HG02571 (cell line): ENCODE measurements around the gene THUMPD2.
"Not testable (repeated sequence)": the region's sequence is repeated elsewhere in the genome, so short reads cannot be mapped to it uniquely, and the experiment has no call there.

Experiments used
- ATAC-seq: cut with Tn5 transposase; IDR thresholded peaks from one replicate; pipeline ENCODE4 v1.9.1; 2021; ENCODE audit warnings: mild to moderate bottlenecking, moderate library complexity; ENCODE audit not compliant: unreplicated experiment

Gene THUMPD2

DNA sequence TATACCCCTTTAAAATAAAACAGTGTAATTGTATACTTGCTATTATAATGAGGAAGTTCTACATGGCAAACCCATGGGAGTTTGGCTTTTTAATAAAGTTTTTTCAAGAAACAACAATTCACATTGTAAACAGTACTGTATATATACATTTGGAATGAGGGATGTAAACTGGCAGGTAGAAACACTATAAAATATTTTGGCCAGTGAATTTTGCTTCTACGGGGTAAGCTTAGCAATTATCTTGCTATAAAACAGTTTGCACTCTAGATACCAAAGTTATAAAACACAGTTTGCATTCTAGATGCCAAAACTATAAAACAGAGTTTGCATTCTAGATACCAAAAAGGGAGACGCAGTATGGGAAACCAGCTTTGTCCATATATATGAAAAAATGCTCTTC, 16.6 kb downstream of the THUMPD2 start:
- ATAC-seq = no peak

DNA sequence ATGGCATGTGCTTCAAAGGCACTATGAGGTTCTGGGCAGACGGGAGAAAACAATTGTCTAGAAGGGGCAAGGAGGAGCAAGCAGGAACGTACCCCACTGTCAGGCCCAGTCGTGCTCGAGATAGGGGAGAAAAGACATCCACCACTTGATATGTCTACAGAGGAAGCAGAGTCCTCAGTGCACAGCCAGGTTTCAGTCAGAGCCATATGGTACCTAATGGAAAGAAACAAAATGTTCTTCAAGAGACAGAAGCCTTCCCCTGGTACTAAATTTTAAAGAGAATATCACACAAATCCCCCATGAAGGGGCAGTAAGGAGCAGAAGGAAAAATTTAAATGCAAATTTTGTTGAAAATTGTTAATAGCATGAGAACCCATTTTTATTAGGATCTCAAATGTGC, 21.9 kb downstream of the THUMPD2 start:
- no peak for ATAC-seq

DNA sequence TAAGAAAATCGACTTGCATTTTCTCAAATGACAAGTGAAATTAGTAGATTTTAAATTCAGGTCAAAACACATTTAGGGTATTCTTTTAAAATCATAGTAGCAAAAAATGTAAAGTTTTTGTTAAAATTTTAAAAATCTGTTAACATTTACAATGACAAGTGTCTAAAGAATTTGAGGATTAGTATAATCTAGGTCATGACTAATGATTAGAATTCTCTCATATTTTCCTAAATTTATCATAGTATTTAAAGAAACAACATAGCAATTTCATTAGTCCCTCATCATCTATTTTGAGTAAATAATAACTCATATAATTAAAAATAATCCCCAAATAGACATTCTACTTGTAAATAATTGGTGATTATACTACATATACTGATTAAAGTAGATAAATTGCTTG, 23.6 kb downstream of the THUMPD2 start:
- no peak for ATAC-seq

DNA sequence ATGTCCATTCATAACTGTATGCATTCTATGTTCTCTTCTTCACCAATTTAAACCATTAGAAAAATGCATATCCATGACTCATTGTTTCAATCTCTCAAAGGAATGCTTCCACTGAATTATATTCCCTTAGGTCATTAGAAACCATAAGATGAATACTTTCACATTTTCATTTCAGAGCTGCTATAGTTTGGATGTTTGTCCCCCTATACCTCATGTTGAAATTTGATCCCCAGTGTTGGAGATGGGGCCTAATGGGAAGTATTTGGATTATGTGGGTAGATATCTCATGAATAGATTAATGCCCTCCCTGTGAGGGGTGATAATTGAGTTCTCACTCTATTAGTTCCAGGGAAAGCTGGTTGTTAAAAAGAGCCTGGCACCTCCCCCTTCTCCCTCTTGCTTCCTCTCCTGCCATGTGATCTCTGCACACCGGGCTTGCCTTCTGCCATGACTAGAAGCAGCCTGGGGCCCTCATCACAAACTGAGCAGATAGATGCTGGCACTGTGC, 35.7 kb downstream of the THUMPD2 start:
- ATAC-seq = no peak

DNA sequence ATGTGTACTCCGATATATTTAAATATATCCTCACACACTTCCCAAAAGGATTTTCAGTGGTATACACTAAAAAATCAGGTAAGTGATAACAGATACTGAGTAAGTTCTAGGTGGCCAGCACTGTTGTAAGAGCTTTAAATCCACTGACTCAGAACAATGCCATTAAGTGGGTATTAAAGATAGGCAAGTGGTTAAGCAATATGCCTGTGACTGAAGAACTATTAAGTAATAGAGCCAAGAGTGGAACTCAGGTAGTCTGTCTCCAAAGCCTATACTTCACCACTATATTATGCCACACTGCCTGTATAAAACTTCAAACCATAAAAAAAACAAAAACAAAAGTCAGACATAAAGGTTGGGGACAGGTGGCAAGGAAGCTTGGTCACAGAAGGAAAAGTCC, 37.2 kb downstream of the THUMPD2 start:
- ATAC-seq = no peak

DNA sequence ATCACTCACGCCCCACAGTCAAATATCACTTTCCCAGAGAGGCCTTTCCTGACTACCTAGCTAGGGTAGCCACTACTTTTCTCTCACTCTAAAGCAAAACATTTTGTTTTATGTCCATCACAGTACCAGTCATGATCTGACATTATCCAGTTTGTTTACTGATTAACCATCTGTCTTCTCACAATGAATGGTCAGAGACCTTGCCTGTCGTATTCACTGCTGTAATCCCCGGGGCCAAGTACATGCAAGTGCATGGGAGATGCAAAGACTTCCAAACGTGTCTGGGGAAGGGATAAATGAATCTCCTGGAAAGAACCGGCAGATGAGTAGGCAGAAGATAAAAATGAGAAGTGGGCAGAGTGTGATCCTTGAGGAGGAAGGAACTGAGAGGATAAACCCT, 39.7 kb downstream of the THUMPD2 start:
- no peak for ATAC-seq

DNA sequence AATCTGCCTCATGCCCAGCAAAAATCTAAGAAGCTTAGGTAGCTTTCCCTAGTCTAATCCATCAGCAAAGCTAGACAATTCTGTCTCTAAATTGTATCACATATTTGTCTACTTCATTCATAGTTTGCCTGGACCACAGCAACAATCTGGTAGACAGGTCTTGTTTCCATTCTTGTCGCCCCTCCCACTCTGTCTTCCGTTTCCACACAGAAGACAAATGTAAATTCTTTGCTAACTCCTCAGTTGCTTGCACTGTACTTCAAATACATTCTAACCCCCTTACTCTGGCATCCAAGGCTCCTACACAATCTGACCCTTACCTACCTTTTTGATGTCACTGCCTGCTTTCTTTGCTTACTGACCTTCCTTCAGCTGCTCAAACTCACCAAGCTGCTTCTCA, 40.1 kb downstream of the THUMPD2 start:
- no peak for ATAC-seq

DNA sequence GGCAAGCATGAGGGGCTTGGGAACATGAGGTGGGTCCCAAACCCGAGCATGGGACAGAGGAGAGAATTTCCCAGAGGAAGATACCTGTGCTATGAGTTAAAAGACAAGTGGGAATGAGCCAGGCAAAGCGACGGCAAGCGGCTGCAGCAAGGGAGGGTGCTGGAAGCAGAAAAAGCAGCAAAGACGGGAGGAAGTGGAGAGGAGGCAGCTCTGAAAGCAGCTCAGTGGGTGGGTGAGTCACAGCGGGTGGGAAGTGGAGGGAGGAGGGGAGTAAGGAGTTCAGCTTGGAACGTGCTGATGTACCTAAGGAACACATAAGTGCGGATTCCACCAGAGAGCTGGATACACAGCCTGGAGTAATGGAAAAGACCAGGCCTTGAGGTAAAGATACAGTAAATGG, 41.4 kb downstream of the THUMPD2 start:
- no peak for ATAC-seq

DNA sequence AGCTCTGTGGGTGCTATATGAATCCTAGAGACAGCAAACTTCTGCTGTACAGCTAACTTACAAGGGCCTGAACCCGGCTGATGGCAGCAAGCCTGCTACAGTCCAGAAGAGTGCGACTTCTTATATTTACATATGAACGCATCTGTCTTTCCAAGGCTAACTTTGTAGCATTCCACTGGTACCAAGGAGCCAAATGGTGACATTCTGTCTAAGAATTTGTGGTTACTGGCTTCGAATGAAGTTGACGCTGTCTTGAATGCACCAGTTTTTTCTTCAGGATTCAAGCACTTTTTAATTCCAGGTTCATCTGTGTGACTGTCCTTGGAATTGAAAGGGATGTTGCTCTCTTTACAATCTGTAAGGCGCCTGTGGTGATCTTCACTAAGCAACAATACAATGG, 42.4 kb downstream of the THUMPD2 start:
- ATAC-seq = no peak

DNA sequence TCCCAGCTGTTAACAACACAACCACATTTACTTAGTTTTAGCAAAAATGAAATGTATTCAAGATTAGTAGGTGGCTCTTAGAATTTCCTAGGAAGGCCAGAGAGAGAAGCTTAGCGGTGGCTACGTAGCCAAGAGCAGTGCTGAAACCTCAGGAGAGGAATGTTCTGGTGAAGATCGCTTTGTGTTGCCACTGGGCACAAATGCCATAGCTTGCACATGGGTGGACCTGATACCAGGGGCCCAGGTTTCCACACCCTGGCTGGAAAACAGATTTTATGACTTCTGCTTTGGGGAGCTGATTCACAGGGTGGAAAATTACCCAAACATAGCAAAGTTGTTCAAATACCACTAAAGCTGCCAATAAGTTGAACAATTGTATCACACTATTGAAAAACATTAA, 43.4 kb downstream of the THUMPD2 start:
- no peak for ATAC-seq

DNA sequence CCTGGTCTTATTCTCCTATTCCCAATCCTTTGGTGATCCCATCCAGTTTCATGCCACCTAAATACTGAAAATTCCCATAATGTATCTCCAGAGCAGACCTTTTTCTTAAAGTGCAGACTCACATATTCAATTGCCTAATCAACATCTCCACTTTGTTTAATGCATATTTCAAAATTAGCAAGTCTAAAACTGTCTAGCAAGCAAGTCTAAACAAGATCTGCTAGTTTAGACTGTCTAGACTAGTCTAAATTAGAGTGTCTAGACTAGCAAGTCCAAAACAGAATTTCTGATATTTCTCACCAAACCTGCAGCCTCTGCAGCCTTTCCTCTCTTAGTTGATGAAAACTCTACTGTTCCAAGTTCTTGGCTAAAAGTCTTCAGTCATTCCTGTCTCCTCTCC, 44.6 kb downstream of the THUMPD2 start:
- no peak for ATAC-seq

DNA sequence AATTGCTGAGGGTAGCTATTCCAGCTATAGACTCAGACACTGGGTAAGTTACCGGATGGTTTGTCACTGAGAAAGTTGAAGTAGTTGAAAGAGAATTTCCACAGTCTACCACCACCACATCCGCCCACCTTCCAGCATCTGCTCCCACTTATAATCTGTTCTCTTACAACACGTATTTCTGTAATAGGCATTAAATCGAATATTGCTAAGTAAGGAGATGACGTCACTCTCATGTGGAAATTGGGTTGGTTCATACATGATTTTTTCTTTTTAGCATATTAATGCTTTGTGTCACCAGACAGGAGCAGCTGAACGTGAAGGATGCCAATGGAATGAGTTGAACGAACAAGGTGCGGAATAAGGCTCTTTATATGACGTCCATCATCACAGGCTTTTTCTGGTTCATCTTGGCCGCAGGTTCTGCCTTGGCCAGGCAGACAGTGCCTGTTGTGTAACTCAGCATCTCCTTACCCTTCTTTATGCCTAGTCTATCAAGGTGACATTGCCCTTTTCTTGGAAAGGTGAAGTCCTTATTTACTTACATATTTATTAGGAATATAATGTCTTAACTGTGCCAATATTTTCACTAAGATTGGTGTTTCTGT, 45.9 kb downstream of the THUMPD2 start:
- ATAC-seq = no peak

DNA sequence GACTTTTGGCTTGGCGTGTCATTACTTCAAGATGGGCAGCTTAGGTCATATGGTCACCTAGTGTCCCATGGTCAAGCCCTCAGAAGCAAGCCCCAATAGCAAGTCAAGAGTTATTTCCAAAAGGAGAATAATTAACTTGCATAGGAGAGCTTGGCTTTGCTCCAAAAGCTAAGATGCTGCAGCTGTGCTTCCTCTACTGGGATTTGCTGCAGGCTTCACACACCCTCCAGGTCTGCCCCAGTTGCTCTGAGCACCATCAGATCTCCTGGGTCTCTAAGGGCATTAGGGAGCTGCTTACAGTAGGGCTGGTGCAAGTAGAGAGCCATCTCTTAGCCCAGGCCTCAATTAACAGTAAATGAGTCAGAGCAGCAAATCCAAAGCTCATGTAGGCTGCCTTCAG, 46.6 kb downstream of the THUMPD2 start:
- no peak for ATAC-seq

DNA sequence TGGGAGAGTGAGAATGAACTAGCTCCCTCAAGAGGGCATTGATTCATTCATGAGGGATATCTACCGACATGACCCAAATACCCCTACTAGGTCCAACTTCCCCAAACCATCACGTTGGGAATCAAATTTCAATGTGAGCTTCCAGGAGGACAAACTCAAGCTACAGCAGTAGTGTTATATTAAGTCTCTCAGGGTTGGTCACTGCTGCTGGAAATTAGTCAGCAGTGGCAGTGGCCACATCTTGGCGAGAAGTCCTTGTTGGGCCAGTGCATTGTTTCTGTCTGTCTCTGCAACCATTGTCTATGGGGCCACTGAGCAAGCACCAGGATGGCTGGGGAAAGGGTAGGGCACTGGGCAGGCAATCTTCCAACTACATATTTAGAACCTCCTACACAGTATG, 47.5 kb downstream of the THUMPD2 start:
- ATAC-seq = no peak

DNA sequence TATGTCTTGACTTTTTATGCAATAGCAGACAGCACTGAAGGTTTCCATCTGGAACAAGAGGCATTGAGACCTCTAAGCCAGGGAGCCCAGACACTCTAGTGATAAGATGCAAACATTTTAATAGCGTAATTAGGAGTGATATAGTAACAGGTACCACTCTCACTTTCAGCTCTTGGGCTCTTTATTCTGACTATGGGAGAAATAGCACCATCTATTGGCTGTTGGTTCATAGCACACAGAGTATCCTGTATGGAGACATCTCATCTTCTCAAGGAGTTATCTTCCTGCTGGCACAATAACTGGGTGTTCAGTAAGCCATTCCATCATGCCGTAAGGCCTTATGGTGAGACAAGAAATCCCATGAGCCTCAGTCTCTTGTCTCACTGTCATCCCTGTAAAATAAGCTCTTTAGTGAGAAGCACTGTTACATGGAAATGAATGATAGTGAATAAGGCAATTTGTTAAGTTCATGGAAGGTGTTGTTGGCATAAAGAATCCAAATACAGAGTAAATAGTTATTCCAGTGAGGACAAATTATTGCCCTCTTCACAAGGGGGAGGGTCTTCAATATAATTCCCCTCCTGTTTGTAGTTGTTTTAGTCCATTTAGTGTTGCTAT, 48.3 kb downstream of the THUMPD2 start:
- ATAC-seq = no peak

DNA sequence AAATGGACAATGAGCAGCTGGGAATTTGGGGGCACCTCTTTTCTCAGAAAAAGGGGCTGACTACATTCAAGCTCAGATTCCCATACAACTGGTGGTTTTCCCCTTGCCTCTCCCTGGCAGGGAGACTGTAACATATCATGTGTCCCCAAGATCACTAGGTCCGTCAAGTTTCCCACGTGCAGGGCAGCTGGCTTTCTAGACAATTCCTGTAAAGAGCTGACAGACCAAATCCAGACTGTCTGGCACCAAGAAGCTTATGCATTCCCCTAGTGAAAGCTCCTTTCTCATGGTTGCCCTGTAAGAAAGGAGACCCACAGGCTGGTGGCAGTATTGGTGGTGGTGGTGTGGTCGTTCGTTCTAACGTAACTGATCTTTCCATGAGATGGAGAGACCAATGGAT, 48.8 kb downstream of the THUMPD2 start:
- ATAC-seq = no peak

DNA sequence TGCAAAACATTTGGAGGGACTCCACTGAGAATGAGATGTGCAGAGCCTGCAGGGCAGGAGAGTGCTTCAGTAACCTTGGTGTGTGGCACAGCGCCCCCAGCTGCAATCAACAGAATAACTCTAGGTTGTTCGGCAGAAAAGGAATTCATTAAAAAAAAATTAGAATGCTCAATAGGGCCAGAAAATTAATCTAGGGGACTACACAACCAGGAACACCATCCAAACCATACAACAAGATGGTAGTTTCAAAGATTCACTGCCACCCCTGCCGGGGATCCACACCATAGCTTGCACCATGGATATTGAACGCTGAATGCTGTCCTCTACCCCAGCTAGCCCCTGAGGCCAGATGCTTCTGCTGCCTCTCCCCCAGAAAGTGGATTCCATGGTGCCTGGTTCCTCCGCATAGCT, 50.1 kb downstream of the THUMPD2 start:
- no peak for ATAC-seq

DNA sequence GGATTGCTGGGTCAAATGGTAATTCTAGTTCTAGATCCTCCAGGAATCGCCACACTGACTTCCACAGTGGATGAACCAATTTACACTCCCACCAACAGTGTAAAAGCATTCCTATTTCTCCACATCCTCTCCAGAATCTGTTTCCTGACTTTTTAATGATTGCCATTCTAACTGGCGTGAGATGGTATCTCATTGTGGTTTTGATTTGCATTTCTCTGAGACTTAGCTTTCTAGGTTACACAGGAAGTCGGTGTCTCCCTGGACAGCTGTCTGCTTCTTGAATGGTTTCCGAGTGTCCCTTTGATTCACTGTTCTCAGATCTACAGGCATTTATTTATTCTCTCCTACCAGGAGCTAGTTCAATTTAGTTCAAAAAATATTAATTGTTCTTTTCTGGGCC, 51.0 kb downstream of the THUMPD2 start:
- not testable (repeated sequence) for ATAC-seq

DNA sequence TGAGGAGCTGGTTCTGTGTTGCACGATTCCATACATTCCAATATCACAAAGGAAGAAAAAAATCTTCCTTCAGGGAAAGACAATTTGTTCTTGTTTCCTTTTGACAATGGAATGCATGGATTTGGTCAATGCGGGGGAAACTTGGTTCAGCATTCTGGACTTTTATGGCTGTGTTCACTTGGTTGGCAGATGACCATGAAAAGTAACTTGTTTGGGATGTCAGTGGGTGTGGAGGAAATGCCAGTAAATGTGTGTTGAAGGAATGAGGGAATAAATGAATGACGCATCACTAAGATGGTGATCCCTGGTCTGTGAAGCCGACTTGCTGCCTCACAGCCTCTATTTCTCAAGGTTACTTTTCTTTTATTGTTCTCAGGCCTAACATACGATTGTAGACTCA, 53.7 kb downstream of the THUMPD2 start:
- ATAC-seq = no peak

DNA sequence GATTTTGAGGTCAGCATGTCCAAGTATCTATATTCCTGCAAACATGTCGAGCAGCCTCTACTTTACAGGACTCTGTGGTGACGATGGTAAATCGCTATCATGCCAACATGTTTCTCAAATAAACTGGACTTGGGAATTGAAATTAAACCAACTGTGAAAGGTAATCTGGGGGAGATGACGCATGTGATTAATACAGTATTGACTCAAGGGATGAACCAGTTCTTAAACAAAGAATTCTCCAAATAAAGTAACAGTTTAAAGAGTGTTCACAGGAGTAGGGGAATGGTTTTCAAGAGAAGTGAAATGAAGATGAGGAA, 54.3 kb downstream of the THUMPD2 start:
- ATAC-seq = no peak

DNA sequence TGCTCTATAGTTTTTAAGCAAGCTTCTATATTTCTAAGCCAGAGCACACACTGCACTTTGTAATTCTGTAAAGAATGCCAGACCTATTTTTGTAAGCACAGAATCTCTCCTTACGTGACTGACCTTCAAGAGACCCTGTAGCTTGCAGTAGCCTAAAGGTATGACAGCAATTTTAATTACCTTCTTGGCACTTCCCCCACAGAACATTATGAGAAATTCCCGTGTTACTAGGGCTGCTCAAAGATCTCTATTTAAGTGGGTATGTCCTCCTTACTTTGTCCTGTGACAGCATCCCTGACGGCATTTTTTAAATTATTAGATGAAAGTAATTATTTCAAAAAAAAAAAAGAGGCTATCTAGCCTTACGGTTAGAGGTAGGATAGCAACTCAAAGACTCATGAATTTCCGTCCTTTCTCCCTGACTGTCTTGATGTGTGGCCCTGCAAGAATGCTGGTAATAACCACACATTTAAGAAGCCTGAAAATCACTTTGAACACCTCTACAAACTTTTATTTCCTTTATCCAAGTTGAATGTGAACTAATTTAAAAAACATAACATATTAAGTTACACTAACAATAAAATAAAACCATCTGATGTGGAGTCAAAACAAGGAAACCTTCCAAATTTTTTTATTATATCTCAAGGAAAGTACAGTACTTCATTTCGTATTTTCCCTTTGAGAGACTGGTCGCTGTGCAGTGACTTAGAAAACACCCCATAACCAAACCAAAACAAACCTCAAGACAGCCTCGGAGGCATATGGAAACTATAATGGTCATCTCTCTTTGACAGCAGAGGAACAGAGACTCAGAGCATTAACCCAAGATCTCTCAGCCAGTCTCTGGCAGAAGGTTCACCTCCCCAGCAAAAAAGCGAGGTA, 54.9 kb downstream of the THUMPD2 start:
- no peak for ATAC-seq

DNA sequence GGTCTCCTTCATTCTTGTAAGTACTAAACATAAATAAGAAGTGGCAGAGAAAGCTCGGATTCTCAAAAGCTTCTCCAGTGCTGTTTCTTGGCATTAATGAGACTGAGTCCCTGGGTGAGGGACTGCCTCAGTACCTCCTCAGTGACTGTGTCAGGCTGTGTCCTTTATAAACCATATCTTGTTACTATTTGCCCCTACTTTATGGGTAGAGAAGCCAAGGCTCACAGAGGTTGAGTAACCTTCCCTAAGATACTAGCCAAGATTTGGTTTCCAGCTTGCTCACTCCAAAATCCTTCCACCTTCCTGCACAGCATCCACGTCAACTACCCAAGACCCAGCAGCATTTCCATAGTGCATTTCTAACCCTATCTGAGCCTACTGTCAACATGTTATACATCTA, 55.6 kb downstream of the THUMPD2 start:
- ATAC-seq = no peak
